HG03575 (cell line): ENCODE measurements around the gene WDR93.

ENCODE experiments used
- ATAC-seq: cut with Tn5 transposase; IDR thresholded peaks from one replicate; pipeline ENCODE4 v1.9.1; 2021; ENCODE audit not compliant: unreplicated experiment, insufficient number of reproducible peaks, low FRiP score; ENCODE audit errors: extremely low read depth

The WDR93 gene

DNA sequence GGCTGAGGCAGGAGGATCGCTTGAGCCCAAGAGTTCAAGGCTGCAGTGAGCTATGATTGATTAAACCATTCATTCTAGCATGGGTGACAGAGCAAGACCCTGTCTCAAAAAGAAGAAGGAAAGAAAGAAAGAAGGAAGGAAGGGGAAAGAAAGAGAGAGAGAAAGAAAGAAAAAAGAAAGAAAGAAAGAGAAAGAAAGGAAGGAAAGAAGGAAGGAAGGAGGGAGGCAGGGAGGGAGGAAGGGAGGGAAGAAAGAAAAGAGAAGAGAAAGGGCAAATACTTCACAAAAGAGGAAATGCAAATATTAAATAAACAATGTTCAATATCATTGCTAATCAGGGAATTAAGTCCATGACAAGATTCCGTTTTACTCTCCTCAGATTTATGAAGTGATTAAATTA is 31.3 kb upstream of the WDR93 start:
- no peak for ATAC-seq

DNA sequence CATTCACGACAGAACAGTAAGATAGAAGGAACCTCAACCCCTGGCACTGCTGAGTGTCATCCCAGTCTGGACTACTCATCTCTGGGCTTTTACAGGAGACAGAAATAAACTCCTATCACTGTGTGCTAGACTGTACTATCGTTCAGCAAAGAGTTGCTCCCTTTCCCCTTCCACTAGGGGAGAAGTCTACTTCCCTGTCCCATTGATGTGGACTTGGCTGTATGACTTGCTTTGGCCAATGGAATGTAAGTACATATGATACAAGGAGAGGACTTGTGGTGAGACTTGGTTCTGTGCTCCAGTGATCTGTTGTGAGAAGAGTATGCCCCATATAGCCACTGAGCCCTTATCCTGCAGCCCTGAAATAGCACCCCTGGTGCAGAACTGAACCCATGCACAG is 30.1 kb upstream of the WDR93 start:
- ATAC-seq: no peak

DNA sequence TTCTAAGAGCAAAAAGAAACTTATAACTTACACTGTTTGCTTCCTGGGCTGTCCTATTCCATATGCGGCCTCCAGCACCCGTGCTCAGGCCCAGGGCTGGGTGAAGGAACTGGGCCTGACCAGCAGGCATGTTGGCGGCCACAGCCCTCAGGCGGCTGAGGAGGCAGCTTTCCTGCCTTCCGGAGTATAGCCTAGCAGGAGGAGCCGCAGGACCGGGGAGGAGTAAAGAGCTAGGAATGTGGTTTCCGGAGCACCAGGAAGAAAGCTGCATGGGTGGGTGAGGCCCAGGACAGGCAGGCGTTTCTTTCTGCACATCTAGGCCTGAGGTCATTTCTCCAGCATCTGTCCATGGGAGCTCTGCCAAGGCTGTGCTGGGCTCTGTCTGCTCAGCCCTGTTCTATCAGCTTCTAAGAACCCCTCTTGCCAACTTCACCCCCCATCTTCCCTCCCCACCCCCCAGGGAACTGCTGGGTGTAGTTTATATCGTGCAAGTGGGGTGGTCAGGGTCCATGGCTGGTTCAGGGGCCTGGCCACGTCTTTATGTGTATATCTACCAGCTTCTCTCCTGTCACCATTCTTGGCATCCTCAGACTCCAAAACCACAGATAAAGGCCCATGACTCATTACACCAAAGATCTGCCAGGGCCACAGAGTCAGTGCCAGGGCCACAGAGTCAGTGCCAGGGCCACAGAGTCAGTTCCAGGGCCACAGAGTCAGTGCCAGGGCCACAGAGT is 27.6 kb upstream of the WDR93 start:
- ATAC-seq: no peak

DNA sequence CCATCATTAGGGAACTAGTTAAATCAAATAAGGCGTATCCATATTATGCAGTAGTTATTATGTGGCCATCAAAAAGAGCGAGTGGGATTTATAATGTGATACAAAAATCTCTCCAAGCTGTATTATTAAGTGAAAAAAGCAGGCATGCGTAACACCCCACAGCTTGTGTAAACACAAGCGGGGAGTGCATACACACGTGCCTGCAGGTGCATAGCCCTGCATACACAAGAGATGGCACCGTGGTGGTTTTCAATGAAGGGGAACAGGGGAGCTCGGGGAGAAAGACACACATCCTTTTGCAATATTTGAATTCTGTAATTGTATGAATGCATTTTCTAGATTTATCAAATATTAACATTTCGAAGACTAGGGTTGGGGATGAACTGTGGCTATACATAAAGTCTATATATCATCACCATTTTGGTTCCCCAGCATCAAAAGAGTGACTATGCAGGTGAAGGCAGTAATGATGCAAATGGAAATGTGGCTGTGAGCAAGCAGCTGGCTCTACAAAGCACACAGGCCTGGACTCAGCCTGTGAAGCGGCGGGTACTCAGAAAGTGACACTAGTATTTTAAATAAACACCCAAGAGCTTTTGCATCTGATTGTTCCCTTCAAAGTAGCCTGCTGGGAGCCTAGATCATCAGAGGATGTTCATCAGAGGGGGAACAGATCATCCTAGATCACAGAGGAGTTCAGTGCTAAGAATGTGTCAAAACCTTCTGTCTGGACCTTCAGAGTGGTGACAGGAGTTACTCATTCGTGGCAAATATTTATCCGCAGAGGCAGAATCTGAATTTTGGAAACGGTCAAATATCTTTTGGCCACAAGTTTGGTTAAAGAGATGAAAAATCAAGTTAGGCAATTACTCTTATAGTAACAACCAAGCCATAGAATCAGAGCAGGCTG is 25.9 kb upstream of the WDR93 start:
- no peak for ATAC-seq

DNA sequence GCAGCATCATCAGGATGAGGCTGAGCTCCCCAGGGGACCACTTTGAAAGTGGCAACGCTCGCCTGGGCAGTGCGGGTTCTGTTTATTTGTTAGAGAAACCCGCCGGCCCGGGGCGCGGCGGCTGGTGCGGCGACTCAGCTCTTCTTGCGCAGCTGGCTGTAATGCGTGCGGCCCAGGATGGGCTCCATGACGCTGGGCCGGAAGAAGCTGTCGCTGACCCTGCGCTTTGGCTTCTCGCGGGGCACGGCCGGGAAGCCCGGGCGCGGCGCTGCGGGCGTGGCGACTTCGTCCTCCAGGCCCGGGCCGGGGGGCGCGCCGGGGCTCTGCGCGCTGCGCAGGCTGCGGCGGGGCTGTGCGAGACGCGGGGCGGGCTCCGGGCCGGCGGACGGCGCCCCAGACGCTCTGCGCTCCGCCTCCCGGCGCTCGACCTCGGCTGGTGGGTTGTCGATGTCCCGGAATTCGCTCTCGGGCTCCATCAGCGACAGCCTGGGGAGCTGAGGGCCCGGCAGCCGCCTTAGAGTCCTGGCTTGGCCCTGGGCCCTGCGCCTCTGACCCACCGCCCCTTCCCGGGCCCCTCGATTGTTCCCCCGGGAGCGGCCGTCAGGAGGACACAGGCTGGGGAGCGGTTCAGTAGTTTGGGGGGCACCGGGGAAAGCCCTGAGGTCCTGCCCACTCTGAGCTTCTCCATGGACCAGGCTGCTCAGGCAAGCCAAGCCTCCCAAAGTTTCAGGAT is 25.0 kb upstream of the WDR93 start:
- no peak for ATAC-seq

DNA sequence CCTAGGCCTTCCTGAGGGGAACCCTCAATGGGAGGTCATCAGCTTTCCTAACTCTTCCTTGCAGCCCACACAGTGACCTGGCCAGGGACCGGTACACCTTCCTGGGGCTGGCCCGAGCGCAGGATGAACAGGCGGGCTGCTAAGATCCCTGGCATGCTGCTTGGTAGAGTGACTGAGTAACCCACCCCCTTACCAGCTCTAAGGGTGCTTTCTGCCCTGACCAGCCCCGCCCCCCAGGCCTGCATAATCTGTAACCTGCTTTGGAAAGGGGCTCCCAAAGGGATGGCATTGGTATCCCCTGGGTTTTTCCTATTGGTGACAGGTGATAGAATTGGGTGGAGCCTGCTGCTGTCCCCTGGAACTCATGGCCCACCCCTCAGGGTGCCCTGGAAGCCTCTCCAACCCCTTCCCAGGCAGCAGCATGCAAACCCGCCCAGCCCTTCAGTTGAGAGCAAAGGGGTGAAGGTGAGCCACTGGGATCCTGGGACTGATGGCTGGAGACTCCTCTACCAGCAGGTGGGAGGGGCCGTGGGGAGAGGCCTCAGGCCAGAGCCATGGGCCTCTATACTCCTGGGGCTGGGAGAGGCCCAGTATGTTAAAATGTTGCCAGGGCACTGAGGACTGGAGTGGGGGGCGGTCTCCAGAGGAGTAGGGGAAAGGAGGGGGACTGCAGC is 24.3 kb upstream of the WDR93 start:
- ATAC-seq: no peak

DNA sequence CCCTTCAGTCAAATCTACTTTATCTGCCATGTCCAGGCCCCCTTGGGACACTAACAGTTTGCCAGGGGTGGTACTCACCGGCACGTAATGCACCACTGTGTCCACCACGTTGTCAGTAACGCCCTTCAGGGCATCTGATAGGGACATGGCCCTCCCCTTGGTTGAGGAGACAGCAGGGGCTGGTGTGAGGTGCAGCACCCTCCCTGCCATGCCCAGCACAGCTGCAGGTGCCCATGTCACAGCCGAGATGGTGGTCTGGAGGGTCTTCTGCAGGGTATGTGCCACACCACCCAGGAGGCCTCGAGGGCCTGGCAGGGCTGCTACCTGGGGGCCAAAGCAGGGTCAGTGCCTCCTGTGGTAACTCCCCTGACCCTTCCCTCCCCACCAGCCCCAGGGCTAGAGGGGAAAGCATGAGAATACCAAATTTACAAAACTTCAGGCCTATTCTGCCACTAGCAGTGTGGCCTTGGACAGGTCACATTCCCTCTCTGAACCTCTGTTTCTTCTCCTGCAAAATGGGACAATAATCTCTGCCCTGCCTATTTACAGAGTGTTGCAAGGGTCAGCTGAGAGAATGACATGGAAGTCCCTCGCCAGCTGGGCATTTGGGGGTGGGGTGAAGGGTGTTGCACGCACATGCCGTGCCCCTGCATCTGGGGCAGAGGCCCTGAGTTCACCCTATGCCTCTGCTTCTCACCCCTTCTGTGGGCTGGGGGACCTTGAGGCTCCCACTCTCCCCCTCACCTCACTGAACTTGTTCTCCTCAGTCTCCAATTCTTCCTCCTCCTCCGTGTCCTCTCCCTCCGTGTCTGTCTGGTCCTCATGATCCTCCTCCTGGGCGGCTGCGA is 23.5 kb upstream of the WDR93 start:
- ATAC-seq: no peak

DNA sequence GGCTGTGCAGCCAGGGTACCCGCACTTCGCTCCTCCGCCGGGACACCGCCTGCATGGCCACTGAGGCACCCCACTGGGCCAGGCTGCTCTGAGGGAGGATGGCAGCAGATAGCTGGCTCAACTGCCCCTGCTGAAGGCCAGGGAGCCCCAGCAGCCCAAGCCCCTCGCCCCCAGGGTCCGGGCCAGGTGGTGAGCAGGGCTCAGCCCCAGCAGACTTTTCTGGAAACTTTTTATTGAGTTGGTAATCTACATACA is 23.0 kb upstream of the WDR93 start:
- no peak for ATAC-seq

DNA sequence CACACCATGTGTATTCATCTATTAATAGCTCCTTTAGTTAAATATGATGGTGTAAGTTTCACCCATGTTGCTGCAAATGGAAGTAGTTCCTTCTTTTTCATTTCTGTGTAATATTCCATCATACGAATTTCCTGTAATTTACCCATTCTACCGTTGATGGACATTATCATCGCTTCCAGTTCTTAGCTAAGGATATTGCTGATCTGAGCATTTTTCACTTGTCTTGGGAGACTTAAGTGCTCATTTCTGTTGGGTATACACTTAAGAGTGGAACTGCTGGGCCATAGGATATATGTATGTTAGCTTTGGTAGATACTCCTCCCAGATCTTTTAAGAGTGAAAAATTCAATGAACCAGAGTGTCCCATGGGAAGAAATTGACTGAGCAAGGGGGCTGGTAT is 22.4 kb upstream of the WDR93 start:
- no peak for ATAC-seq

DNA sequence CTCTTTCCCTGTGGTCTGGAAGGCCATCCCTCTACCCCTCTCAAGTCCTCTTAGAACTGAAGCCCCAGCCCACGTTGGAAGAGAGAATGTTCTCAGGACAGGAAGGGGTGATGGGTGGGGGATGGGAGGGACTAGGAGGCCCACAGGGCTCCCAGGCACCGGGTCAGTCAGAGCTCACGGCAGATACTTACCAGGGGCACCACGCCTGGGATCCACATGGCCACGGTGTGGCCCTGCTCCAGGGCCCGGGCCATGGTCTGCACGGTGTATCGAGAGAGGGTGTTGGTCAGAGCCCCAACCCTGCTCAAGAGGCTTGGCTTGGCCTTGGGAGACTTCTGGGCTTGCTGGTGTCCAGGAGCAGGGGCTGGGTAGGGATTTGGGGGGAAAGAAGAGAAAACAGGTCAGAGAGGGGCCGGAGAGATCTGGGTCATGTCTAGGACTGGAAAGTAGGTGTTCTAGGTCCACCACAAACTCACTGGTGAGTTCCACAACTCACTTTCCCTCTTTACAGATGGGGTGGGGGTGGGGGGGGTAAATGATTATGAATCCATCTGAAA is 21.2 kb upstream of the WDR93 start:
- no peak for ATAC-seq

DNA sequence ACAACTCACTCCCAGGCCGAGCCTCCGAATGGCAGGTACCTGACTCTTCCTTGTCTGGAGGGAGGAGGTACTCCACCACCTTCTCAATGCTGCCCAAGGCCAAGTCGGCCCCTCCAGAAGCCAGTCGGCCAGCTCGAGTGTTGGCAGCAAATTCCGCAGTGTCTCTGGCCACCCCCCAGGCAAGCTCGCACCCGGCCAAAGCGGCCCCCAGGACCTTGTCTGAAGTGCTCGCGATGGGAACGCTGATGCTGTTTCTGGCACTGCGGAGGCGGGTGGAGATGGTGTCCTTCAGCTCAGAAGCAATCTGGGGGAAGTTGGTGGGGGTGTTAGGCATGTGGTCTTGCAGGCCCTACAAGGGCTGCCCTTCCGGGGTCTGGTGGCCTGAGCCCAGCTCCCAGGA is 20.7 kb upstream of the WDR93 start:
- ATAC-seq: no peak

DNA sequence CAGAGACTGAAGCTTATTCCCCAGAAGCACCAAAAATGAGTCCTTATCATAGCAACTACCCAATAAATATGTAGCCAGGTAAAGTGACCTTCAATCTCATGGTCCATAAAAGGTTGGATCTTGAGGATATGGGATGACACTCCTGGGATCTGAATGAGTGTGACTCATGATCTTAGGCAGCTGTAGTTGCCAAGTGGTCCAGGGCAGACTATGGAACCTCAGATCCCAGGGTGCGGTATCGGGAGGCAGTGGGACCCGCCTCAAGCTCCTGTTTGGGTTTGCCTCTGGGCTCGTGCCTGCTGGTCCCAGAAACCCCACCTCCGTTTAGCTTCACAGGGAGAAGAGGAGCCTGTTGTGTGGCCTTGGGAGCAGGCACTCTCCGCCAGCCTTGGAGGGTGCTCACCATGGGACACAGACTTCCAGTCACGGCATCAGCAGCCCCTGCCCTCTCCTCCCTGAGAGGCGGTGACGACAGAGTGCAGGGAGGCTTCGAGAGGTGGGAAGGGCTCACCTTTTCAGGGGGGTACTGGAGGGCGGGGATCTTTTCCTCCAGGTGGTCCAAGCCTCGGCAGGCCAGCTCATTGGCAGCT is 19.5 kb upstream of the WDR93 start:
- no peak for ATAC-seq

DNA sequence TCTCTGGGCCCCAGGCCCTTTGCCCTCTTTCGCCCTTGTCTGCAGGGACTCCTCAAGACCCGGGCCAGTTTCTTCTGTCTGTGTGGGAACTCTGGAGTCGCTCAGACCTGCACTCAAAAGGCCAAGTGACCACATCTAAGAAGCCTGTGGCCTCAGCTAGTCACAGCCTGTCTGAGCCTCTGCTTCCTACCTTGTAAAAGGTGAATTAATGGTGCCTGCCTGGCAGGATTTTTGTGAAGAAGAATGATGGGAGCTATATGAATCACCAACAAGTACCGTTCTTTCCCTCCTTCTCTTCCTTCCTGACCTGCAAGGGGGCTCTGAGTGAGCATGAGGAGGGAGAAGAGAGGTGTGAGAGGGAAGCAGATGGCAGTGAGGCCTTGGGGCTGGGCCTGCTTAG is 18.9 kb upstream of the WDR93 start:
- no peak for ATAC-seq

DNA sequence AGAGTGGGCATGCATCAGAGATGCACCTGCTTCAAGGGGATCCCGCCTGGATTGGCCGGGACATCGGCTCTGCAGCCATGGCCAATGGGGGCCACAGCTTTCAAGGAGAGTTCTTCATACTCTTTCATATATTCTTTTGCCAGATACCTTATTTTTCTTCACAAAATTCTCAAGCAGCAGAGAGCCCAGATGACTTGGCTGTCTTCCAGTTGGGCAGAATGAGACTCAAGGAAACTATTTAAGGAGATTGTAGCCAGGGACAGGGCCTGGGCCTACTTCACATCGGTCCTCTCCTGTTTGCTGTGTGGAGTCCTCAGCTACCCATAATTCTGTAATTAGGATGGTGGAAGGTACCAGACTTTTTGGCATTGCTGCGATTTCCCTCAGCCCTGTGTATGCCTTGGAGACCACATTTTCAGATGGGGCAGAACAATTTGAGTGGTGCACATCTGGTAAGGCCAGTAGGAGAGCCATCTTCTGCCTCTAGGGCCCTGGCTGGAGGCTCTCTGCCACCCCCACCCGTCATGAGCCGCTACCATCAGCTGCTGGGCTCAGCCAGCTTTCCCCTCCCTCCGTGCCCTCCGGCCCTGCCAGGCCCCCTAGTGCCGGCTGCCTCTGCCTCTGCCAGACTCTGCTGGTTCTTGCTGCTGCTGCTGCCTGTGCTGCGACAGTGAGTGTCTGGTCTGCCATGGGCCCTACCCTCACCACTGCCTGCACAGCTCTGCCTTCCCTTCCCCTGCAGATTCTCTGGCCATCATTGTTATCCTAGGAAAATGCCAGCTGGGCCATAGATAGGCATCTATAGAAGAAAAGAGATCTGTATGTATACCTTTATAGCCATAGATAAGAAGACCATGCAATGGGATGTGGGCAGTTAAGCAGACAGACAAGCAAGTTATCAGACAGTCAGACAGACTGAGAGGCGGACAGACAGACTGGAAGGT is 18.1 kb upstream of the WDR93 start:
- no peak for ATAC-seq

DNA sequence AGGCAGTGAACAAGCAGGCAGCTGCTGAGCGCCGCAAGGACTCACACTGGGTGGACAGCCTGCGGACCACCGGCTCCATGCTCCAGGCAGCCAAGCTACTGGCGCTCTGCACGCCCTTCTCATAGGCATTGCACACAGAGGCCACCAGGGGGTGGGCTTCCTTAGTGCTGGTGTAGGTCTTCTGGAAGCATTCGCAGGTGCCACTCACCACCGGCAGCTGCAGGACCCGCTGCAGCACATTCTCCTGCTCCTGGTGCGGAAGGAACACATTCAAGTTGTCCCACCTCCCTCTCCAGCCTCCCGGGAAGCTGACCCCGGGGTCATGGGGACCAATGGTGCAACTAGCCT is 17.5 kb upstream of the WDR93 start:
- ATAC-seq: no peak

DNA sequence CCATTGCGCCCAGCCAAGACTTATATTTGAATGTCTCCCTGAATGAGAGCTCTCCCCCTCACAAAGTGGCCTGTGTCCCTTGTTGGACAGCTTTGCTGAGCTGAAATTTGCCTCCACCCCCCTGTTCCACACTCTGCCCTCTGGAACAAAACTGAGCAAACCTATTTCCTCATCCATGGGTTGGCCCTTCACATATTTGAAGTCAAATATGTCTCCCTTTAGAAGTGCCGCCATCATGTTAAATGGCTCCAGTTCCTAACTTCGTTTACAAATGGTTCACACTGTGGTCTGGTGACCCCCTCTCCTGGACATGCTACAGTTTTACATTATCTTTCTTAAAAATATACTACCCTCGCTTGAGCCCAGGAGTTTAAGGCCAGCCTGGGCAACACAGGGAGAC is 16.1 kb upstream of the WDR93 start:
- no peak for ATAC-seq

DNA sequence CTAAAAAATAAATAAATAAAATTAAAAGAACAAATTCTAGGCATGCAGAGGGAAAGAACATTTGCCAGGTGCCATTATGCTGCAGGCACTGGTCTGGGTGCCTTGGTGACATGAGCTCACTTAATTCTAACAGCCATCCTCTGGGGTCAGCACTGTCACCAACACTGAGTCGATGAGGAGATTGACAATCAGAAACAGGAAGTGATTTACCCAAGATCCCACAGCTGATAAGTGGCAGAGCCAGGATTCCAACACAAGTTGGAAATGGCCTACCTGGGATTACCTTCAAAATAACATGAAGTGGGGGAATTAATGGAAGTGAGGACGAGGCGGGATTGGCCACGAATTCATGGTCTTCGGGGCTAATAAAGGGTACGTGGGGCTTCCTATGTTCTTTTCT is 15.0 kb upstream of the WDR93 start:
- no peak for ATAC-seq
